Stimulated activated CD4-positive, alpha-beta T cell treated with anti-CD3 and anti-CD28 coated beads, Interleukin-1b, Interleukin-23, amount 100 ng/mL, for 4 hours (primary cell): ENCODE measurements around the gene CTTNBP2.

Experiments used
- DNase-seq, 2 donors: peaks; one replicate each; pipeline ENCODE4 v3.0.0-alpha.2; 2020; ENCODE audit warnings: low read depth in 2 of 2

Gene CTTNBP2

GRCh38 chr7:117689406-117689805 is 183.8 kb downstream of the CTTNBP2 start:
- DNase-seq, result no peak

DNA sequence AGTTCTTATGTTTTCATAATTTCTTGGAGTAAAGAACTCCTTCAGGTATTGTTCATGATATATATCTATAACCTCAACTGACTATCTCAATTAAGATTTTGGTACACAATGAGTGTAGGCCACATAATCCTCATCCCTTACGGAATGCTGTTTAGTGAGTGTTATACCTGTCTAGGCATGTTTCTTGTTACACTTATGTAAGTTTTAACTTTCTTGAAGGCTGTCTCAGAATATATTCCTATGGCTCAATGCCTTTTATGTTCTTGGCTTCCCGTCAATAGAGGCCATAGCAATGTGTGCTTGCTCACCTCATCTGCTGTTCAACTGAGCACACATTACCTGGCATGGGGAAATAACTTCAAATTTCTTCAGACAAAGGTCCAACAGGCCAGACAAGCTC is 185.1 kb downstream of the CTTNBP2 start:
- DNase-seq, result no peak

- no peak for DNase-seq
These were observed 186.8 kb downstream of the CTTNBP2 start for GRCh38 chr7:117686311-117686935.

- DNase-seq, result no peak
These were observed 187.4 kb downstream of the CTTNBP2 start for GRCh38 chr7:117685795-117686194.

GRCh38 chr7:117683430-117684175 is 189.6 kb downstream of the CTTNBP2 start:
- DNase-seq, result no peak

DNA sequence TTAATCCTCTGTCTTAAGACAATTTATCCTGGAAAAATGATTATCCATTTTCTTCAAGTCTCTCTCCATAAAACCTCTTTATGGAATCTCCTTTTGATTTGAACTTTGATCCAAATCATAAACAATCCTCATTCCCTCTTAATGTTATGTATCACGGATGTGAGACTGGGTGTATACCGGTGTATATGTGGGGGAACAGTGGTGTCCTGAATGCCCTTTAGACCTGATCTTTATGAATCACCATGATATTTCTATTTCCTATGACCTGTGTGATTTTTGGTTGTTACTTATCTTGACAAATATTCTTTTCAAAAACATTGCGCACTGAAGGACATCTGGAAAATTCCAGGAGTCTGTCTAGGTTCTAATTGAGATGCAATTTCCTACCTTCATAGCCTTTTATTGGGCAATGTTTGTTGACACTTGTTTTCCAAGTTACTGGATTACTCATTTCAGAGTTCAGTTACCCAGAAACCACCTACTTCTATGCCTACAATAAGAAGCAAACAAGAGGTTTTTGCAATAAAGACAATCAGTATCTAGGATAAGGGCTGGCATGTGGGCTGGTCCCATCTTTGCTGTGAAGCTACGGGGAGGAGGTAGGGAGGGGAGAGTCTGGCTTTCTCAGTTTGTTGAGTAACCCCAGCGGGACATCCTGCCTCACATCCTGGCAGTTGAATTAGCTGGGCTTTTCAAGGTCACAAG is 190.4 kb downstream of the CTTNBP2 start:
- no peak for DNase-seq

GRCh38 chr7:117679120-117679519 is 194.1 kb downstream of the CTTNBP2 start:
- DNase-seq, result no peak

DNA sequence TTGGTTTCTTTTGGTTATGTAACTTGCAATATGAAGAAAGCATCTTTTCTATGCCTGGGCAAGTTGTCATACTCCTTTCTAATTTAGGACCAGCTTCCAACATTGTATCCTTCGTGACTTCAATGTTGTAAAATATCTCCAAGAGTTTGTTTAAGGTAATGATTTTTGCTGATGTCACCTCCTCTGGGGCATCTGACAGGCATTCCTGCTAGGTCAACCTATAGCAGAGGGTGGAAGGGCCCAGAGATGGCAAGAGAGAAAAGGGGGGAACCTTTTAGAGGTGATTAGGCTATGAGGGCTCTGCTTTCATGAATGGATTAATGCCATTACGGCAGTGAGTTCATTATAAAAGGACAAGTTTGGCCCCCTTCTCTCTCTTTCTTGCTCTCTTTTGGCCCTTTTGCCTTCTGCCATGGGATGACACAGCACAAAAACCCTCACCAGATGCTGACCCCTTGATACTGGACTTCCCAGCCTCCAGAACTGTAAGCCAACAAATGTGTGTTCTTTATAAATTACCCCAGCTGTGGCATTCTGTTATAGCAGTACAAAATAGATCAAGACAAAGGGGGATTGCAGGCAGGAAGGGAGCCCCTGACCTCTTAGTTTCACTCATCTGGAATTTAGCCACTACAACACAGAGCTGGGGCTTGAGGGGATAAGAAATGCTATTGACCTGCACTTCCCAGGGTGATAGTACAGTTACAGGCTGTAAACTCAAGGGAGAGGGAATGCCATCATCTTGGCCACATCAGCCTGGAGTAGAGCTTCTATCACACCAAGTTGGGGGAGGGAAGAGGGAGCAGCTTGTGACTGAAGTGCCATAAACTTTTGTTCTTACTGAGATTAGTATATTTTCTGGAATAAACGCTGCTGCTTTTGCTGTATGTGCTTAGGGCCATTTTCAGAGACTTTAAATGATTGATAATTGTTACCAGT is 197.5 kb downstream of the CTTNBP2 start:
- DNase-seq, result no peak

DNA sequence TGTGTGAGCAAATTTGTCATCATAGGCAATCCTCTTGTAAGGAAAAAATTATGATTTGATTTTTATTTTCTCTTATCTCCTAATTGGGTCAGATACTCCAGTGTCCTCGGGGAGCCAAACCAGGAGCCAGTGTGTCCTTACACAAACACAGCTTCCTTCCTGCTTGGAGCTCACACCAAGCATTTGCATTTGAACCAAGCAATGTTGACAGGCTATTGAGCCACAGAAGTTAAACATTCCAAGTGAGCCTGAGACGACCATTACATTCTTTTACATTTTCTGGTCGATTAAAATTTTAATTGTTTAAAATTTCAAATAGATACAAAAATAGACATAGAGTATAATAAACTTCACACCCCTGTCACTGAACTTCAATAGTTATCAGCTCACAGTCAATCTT is 198.6 kb downstream of the CTTNBP2 start:
- DNase-seq, result no peak

DNA sequence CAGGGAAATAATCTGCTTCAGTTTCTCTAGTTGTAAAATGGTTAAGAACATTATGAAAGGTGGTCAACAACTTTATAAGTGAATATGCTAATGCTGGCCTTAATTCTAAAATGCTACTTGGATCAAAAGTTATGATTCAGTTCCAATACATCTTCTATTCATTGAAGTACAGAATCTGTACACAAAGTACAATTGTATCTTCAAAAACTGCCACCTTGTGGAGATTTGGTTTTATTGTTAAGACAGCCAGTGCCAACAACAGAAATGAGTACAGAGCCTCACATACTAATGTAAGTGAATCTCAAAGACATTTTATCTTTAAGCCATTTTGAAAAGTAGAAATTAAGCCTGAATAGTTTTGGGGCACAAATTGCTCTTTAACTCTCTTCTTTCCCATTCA is 199.4 kb downstream of the CTTNBP2 start:
- DNase-seq, result no peak

- DNase-seq, result no peak
These were observed 199.9 kb downstream of the CTTNBP2 start for GRCh38 chr7:117673367-117673766.

- DNase-seq, result no peak
These were observed 200.8 kb downstream of the CTTNBP2 start for GRCh38 chr7:117672453-117672852.

DNA sequence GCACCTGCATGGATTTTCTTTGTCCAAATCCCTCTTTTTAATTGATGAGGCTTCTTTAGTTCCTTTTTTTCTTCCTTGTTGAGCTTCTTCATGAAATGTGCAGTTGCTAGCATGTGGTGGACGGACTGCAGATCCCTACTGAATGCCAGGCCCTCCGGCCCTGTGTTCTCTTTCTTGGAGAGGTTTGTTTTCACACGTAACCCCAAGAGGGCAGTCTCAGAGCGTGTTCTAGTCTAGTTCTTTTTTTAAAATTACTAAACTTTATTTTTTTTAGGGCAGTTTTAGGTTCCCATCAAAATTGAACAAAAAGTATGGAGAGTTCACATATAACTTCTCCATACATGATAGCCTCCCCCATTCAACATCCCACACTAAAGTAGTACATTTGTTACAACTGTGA is 203.4 kb downstream of the CTTNBP2 start:
- no peak for DNase-seq

DNA sequence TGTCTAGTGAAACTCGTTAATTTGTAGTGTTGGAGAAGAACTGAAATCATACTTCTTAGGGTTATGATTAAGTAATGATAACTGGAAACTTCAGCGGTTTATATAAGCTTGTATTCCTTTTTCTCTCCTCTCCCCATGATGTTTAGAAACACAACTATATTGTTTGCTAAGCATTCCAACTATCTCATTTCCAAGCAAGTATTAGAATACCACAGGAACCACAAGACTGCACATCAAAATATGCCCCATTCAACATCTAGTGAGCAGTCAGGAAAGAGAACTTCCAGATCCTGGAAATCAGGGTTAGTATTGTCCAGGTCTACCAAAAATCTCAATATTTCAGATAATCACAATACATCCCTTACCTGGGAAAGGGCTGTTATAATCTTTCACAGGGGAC is 205.8 kb downstream of the CTTNBP2 start:
- DNase-seq, result no peak

- DNase-seq, result no peak
These were observed 206.6 kb downstream of the CTTNBP2 start for GRCh38 chr7:117666689-117667088.

- no peak for DNase-seq
These were observed 207.2 kb downstream of the CTTNBP2 start for GRCh38 chr7:117666031-117666430.

GRCh38 chr7:117665368-117665767 is 207.9 kb downstream of the CTTNBP2 start:
- DNase-seq, result no peak

- no peak for DNase-seq
These were observed 209.2 kb downstream of the CTTNBP2 start for GRCh38 chr7:117664047-117664446.

GRCh38 chr7:117661328-117661727 is 211.9 kb downstream of the CTTNBP2 start:
- DNase-seq, result no peak
